Measurements from ENCODE around the gene PLAAT2. TPM values are rescaled to one million over a fixed set of nuclear protein-coding genes. Genes with fewer than 3 reads are reported as not detected.
A peak's percentile ranks its signal among the peaks of the same experiment; 100 is the strongest.
"Not testable (repeated sequence)": the region's sequence is repeated elsewhere in the genome, so short reads cannot be mapped to it uniquely, and the experiment has no call there.

Gene PLAAT2
- total RNA-seq, 4 donors from 2014 or later: 38.7 to 47.9 (median 43.0) TPM; not detected in 1

DNA sequence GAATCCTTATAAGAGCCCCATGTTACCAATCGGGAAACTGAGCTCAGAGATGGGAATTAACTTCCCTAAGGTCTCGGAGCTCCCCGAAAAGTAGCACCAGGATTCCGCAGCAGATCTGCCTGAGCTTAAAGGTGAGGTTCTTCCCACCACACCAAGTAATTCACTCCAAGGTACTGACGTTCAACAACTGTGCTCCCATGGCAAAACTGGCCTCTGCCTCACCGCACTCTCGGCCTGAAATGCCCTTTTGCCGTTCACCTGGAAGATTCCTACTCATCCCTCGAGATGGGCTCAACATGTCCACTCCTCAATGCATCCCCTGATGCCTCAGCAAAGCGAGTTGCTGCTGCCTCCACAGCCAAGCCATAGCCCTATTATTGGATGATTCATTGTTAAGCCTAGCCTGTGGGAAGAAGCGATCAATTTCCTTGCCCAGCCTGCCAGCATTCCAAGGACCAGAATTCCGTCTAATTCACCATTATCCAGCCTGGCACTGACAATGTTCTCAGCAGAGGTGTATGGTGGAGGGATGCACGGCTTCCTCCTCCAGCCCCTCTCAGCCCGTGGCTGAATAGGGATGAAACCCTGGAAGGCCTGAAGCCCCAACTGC is 46.9 kb upstream of the PLAAT2 start:
- in situ Hi-C loops (cut with MboI; ENCODE audit: low pct_ligation_motif_present in 1 of 4, low pct_unique_long_range_greater_than_20kb in 1 of 4, low sequenced_read_pairs in 3 of 4): no loop called here
- Histone ChIP-seq H3K4me1 (peaks cover 14 to 43% (median 21%) of the 10 kb centered on the region in 4 donors), H3K4me3 (no peak overlapping the region), H3K27me3 (no peaks in the 10 kb centered on the region), H3K9me3 (no peaks in the 10 kb centered on the region), H3K36me3 (no peaks in the 10 kb centered on the region), H3K27ac (peak overlapping the region; percentile 16 to 57 (median 46))
- WGBS, 2 donors (ENCODE audit: low coverage in 1 of 2): 87% methylated on average over 14 of the region's 14 CpGs; no CpG with 5 or more reads in 1 of the 2 donors
- no peak for DNase-seq
- TF ChIP-seq EP300 (IDR thresholded peaks at IDR 0.05; ENCODE audit: low read depth) (no peak), POLR2AphosphoS5 (IDR thresholded peaks at IDR 0.05) (no peak), POLR2A (IDR thresholded peaks at IDR 0.05) (no peak)
- TF ChIP-seq, protein P1, sequence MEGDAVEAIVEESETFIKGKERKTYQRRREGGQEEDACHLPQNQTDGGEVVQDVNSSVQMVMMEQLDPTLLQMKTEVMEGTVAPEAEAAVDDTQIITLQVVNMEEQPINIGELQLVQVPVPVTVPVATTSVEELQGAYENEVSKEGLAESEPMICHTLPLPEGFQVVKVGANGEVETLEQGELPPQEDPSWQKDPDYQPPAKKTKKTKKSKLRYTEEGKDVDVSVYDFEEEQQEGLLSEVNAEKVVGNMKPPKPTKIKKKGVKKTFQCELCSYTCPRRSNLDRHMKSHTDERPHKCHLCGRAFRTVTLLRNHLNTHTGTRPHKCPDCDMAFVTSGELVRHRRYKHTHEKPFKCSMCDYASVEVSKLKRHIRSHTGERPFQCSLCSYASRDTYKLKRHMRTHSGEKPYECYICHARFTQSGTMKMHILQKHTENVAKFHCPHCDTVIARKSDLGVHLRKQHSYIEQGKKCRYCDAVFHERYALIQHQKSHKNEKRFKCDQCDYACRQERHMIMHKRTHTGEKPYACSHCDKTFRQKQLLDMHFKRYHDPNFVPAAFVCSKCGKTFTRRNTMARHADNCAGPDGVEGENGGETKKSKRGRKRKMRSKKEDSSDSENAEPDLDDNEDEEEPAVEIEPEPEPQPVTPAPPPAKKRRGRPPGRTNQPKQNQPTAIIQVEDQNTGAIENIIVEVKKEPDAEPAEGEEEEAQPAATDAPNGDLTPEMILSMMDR (IDR thresholded peaks at IDR 0.05): no peak
- intact Hi-C loops (cut with DNase I; ENCODE audit: low total_unique reads): no loop called here

DNA sequence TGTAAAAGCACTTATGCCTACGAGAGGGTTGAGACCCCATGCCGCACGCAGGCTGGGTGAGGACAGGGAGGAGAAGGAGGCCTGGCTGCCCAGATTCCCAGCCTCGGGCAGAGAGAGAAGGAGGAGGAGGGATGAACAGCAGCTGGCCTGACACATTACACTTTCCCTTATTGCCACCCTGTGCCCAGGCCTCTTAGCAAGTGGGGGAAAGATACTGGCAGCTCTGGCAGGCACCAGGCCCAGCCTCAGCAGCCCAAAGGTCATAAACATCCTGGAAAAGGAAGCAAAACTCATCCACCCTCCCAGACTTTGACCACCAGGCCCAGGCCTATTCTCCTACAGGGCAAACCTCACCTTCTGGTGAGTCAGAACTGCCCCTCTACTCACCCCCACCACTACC is 46.4 kb upstream of the PLAAT2 start:
- WGBS, 2 donors (ENCODE audit: low coverage in 1 of 2): 49% methylated on average over 4 of the region's 4 CpGs; no CpG with 5 or more reads in 1 of the 2 donors
- Histone ChIP-seq H3K36me3 (no peaks in the 10 kb centered on the region), H3K9me3 (no peaks in the 10 kb centered on the region), H3K4me3 (no peak overlapping the region), H3K4me1 (peaks cover 14 to 42% (median 20%) of the 10 kb centered on the region in 4 donors), H3K27me3 (no peaks in the 10 kb centered on the region), H3K27ac (peak overlapping the region; percentile 15 to 51 (median 29))
- TF ChIP-seq EP300 (IDR thresholded peaks at IDR 0.05; ENCODE audit: low read depth) (no peak), POLR2AphosphoS5 (IDR thresholded peaks at IDR 0.05) (no peak), POLR2A (IDR thresholded peaks at IDR 0.05) (no peak)
- TF ChIP-seq, protein P1 (IDR thresholded peaks at IDR 0.05): no peak
- in situ Hi-C loops (cut with MboI; ENCODE audit: low pct_ligation_motif_present in 1 of 4, low pct_unique_long_range_greater_than_20kb in 1 of 4, low sequenced_read_pairs in 3 of 4): no loop called here
- intact Hi-C loops (cut with DNase I; ENCODE audit: low total_unique reads): no loop called here
- peak; percentile 59 for DNase-seq

DNA sequence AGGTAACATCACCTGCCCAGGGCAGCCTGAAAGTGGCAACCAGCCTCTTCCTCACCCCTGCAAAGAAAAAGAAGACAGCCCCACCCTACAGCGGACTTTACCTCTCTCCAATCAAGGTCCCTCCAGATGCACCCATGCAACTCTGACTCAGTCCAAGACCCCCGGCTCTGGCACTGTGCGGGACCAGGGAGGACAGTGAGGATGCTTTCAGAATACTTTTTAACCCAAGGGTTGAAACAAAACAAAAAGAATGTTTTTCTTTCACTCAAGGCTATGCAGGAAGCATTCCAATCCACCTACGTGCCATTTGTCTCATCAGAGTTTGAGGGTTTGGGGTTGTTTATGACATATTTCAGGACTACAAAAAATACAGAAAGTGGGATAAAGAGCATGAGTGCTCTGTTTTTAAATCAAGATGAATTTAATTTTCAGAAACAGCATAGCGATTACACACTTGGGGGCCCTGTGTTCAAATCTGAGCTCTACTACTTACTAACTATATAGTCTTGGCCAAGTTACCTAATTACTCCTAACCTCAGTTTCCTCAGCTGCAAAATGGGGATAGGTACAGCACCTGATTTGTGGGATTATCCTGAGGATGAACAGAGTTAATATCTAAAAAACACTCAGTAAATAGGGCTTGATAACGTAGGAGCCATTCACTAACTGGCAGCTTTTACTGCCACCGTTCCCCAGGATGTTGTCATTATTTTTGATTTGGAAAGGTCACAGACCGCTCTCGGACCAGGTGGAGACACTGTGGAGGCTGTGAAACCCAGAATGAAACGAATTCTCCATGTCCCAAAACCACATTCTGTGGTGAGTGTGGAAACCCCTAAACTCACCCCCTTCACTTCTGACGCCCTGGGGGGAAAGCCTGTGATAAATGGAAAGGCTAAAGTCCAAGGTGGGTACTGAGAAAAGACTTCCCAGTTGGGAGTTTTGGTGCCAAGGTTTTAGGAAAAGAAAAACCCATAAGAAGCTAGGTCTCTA is 45.5 kb upstream of the PLAAT2 start:
- H3K27me3 ChIP-seq: no peaks in the 10 kb centered on the region
- H3K36me3 ChIP-seq: no peaks in the 10 kb centered on the region
- H3K27ac ChIP-seq: peak overlapping the region; percentile 15 to 51 (median 29)
- H3K4me3 ChIP-seq: no peak overlapping the region
- H3K9me3 ChIP-seq: no peaks in the 10 kb centered on the region
- WGBS, 2 donors (ENCODE audit: low coverage in 1 of 2): 50 to 75% methylated on average over 1 to 11 of the region's 11 CpGs
- peaks cover 10 to 37% (median 17%) of the 10 kb centered on the region in 4 donors for H3K4me1 ChIP-seq
- DNase-seq: no peak
- in situ Hi-C loops (cut with MboI; ENCODE audit: low pct_ligation_motif_present in 1 of 4, low pct_unique_long_range_greater_than_20kb in 1 of 4, low sequenced_read_pairs in 3 of 4) (no loop called here), intact Hi-C loops (cut with DNase I; ENCODE audit: low total_unique reads) (no loop called here)
- no peak for TF ChIP-seq POLR2A (IDR thresholded peaks at IDR 0.05)
- no peak for TF ChIP-seq EP300 (IDR thresholded peaks at IDR 0.05; ENCODE audit: low read depth)
- TF ChIP-seq POLR2AphosphoS5 (IDR thresholded peaks at IDR 0.05): no peak
- TF ChIP-seq, protein P1 (IDR thresholded peaks at IDR 0.05): no peak

DNA sequence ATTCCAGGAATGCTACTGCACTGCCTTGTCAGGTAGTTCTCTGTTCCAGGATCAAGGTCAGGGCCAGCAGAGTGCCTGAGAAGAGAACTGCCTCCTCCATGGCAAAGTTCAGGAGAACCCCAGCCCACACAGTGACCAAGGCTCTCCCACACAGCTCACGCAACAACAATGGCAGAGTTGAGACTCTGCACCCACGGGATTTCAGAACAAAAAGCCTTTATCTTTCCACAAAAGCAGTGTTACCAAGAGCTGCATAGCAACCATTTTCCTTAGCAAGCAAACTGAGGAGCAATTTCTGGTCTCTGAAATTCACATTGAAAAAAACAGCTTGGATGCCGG is 40.0 kb upstream of the PLAAT2 start:
- peak overlapping the region in 2 of 4 donors; percentile 13 to 37 for H3K27ac ChIP-seq

DNA sequence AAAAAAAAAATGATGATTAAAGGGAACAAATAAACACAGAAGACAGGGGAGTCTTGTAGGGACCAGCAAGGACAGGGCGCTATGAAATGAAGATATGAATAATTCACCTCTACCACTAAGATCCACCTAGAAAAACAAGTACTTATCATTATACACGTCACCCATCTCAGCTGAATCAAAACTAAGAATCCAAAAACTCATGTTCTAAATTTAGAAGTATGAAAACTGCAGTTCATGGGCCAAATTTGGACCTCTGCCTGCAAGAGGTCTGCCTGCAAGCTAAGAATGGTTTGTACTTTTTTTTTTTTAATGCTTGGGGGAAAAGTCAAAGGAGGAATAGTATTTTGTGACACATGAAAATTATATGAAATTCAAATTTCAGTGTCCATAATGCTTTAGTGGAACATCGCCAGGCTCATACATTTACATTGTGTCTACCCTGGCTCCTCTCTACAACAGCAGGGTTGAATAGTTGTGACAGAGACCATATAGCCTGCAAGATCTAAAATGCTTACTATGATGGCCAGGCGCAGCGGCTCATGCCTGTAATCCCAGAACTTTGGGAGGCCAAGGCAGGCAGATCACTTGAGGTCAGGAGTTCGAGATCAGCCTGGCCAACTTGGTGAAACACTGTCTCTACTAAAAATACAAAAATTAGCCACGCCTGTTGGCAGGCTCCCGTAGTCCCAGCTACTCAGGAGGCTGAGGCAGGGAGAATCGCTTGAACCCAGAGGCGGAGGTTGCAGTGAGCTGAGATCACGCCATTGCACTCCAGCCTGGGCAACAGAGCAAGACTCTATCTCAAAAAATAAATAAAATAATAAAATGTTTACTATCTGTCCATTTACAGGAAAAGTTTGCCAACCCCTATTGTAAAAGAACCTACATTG is 39.4 kb upstream of the PLAAT2 start:
- H3K4me3 ChIP-seq; H3K27me3 ChIP-seq; intact Hi-C loops (cut with DNase I; ENCODE audit: low total_unique reads); in situ Hi-C loops (cut with MboI; ENCODE audit: low pct_ligation_motif_present in 1 of 4, low pct_unique_long_range_greater_than_20kb in 1 of 4, low sequenced_read_pairs in 3 of 4); H3K9me3 ChIP-seq; H3K4me1 ChIP-seq; DNase-seq; H3K36me3 ChIP-seq: not testable (repeated sequence)
- H3K27ac ChIP-seq: peak overlapping the region in 3 of 4 donors; percentile 13 to 37 (median 15)
- WGBS, 2 donors (ENCODE audit: low coverage in 1 of 2): 75 to 82% methylated on average over 3 to 11 of the region's 11 CpGs

More for the DNA sequence above, 40.0 kb upstream of the PLAAT2 start:
- Histone ChIP-seq H3K36me3 (no peaks in the 10 kb centered on the region), H3K4me1 (peaks cover 0 to 5% (median 2%) of the 10 kb centered on the region in 4 donors), H3K27me3 (no peaks in the 10 kb centered on the region), H3K9me3 (no peaks in the 10 kb centered on the region), H3K4me3 (no peak overlapping the region)
- TF ChIP-seq EP300 (IDR thresholded peaks at IDR 0.05; ENCODE audit: low read depth) (no peak), POLR2A (IDR thresholded peaks at IDR 0.05) (no peak), POLR2AphosphoS5 (IDR thresholded peaks at IDR 0.05) (no peak)
- TF ChIP-seq, protein P1 (IDR thresholded peaks at IDR 0.05): no peak
- intact Hi-C loops (cut with DNase I; ENCODE audit: low total_unique reads) (no loop called here), in situ Hi-C loops (cut with MboI; ENCODE audit: low pct_ligation_motif_present in 1 of 4, low pct_unique_long_range_greater_than_20kb in 1 of 4, low sequenced_read_pairs in 3 of 4) (no loop called here)
- DNase-seq: no peak
- WGBS, 2 donors (ENCODE audit: low coverage in 1 of 2): 64 to 80% methylated on average over 1 to 3 of the region's 3 CpGs
